GM21526 (cell line): ENCODE results near the gene ANKRD11.

Source experiments
- ATAC-seq: cut with Tn5 transposase; IDR thresholded peaks from one replicate; pipeline ENCODE4 v1.9.1; 2021; ENCODE audit warnings: moderate library complexity; ENCODE audit not compliant: unreplicated experiment, low FRiP score

The ANKRD11 gene

GRCh38 chr16:89490439-89491237 is at the start of gene ANKRD11:
Gene ANKRD11 (minus strand): TSS chr16:89490561. CDS start chr16:89317019, 173,542 bp downstream.
- peak; percentile 80 for ATAC-seq

GRCh38 chr16:89538286-89538685 is 47.9 kb upstream of the ANKRD11 start:
- no peak for ATAC-seq

- no peak for ATAC-seq
Measured at GRCh38 chr16:89537549-89537925, 47.2 kb upstream of the ANKRD11 start.

- ATAC-seq = no peak
Measured at GRCh38 chr16:89536886-89537548, 46.7 kb upstream of the ANKRD11 start.

- ATAC-seq = no peak
Measured at GRCh38 chr16:89536371-89536770, 46.0 kb upstream of the ANKRD11 start.

GRCh38 chr16:89534252-89534756 is 43.9 kb upstream of the ANKRD11 start:
- ATAC-seq = no peak

GRCh38 chr16:89531821-89532526 is 41.6 kb upstream of the ANKRD11 start:
- no peak for ATAC-seq

GRCh38 chr16:89530401-89531381 is 40.3 kb upstream of the ANKRD11 start:
- no peak for ATAC-seq

- ATAC-seq = no peak
Measured at GRCh38 chr16:89529097-89529496, 38.7 kb upstream of the ANKRD11 start.

- ATAC-seq = no peak
Measured at GRCh38 chr16:89525146-89525913, 35.0 kb upstream of the ANKRD11 start.

- ATAC-seq = no peak
Measured at GRCh38 chr16:89523680-89524344, 33.5 kb upstream of the ANKRD11 start.

- no peak for ATAC-seq
Measured at GRCh38 chr16:89522287-89522686, 31.9 kb upstream of the ANKRD11 start.

GRCh38 chr16:89519881-89520280 is 29.5 kb upstream of the ANKRD11 start:
- ATAC-seq = no peak

- no peak for ATAC-seq
Measured at GRCh38 chr16:89517128-89517527, 26.8 kb upstream of the ANKRD11 start.

GRCh38 chr16:89512453-89512852 is 22.1 kb upstream of the ANKRD11 start:
- ATAC-seq = no peak

GRCh38 chr16:89511374-89511773 is 21.0 kb upstream of the ANKRD11 start:
- no peak for ATAC-seq

GRCh38 chr16:89510526-89510925 is 20.2 kb upstream of the ANKRD11 start:
- no peak for ATAC-seq

- peak; percentile 65 for ATAC-seq
Measured at GRCh38 chr16:89507834-89508590, 17.7 kb upstream of the ANKRD11 start, which contains the start of gene SPG7. Gene SPG7 (plus strand): TSS chr16:89508403. CDS start chr16:89508418, 15 bp downstream.
